Body of pancreas (tissue), 4 donors: ENCODE results near the gene HCLS1. TPM values are rescaled to one million over a fixed set of nuclear protein-coding genes. Genes with fewer than 3 reads are reported as not detected.
"Not testable (repeated sequence)": the region's sequence is repeated elsewhere in the genome, so short reads cannot be mapped to it uniquely, and the experiment has no call there.

Source experiments
- ATAC-seq: fragments of 150-250 bp; one replicate; pipeline ENCODE4 v1.9.1; 2016
- DNase-seq, 4 donors: peaks; one replicate each; pipeline ENCODE4 v3.0.0-alpha.2; 2019
- H3K27ac ChIP-seq, 4 donors: fragments of 200-600 bp; sonication (generic); 1 replicate in 3 of 4; 2 replicates in 1 of 4; pipeline versions ENCODE4 v1.5.1 to v1.6.1; 2016 to 2019; ENCODE audit warnings: mild to moderate bottlenecking in 1 of 4, mixed read lengths in 1 of 4, moderate library complexity in 1 of 4
- H3K27me3 ChIP-seq, 2 donors: fragments of 200-600 bp; sonication (generic); one replicate each; pipeline ENCODE4 v1.6.0; 2016; ENCODE audit warnings: mild to moderate bottlenecking in 1 of 2
- H3K36me3 ChIP-seq, 2 donors: fragments of 200-600 bp; sonication (generic); replicated peaks in 1 of 2; 2 replicates each; pipeline ENCODE4 v1.5.1; 2016; ENCODE audit warnings: low read depth in 2 of 2; ENCODE audit not compliant: insufficient read depth in 1 of 2
- H3K4me1 ChIP-seq: fragments of 200-600 bp; sonication (generic); one replicate; pipeline ENCODE4 v1.6.0; 2016
- H3K4me3 ChIP-seq, 2 donors: fragments of 200-600 bp; sonication (generic); 1 replicate in 1 of 2; 2 replicates in 1 of 2; pipeline ENCODE4 v1.5.1; 2016 to 2019
- H3K9me3 ChIP-seq, 3 donors: fragments of 200-600 bp; sonication (generic); 1 replicate in 2 of 3; 2 replicates in 1 of 3; pipeline ENCODE4 v1.5.1; 2016
- POLR2A ChIP-seq, 3 donors: fragments of 450-650 bp; IDR thresholded peaks; one replicate each; pipeline ENCODE4 v1.6.1; 2016; ENCODE audit warnings: antibody characterized with exemption in 3 of 3, mild to moderate bottlenecking in 2 of 3
- WGBS, 2 donors: methylation state at CpG; one replicate each; pipeline ENCODE4 v1.1.5; 2017; 5-methylcytosine and 5-hydroxymethylcytosine counted together
- intact Hi-C: fragments of 100-400 bp; cut with DNase I; formaldehyde crosslinking; loops from one replicate; pipeline ENCODE4 v1.15.1; 2023
- total RNA-seq, 2 donors: library from RNA; depleted of rRNA; stranded (reverse); fragments of >200 nt; gene quantifications; one replicate each; pipeline ENCODE4 v1.1.0, GENCODE V29; 2016
- TF ChIP-seq, protein P1 (sequence below), 7 experiments: fragments of 450-650 bp in 4 of 7; fragments of 200-600 bp in 3 of 7; sonication (generic) in 3 of 7; IDR thresholded peaks; one replicate each; pipeline ENCODE4 v1.5.1; 2016 to 2019; ENCODE audit warnings: antibody characterized with exemption in 7 of 7

The HCLS1 gene
- total RNA-seq, 2 donors from 2014 or later = 12.2 to 17.1 TPM

DNA sequence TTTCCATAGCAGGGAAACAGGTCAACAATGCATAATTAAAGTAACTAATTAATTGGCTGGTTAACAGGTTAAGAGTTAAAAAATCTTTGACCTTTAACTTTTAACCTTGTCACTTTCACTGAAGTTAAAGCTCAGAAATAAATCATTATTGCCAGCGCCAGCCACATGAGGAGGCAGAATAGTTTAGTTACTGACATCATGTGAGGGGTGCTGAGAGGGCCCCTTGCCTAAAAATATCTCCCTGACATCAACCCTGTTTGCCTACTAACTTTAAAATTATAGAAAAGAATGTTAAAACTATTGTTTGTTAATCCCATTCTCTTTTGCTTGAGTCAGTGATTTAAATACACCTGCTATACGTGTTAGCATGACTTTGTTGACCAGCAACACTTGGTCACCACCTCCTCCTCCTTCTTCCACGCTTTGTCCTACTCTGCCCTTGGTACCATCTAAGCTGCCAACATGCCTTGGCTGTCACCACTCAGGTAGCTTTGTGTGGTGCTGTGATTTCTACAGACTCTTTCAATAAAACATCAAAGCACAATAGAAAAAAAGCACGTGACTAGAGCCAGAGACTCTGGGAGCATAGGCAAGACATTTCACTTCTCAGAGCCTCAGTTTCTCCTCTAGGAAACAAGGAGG is 64.8 kb downstream of the HCLS1 start:
- intact Hi-C loops = no loop called here
- Histone ChIP-seq H3K4me1 (peaks cover under 1% of the 10 kb centered on the region), H3K4me3 (no peak overlapping the region), H3K36me3 (no peaks in the 10 kb centered on the region), H3K9me3 (no peaks in the 10 kb centered on the region), H3K27me3 (no peaks in the 10 kb centered on the region), H3K27ac (no peak overlapping the region)
- no peak for DNase-seq
- 78 to 87% methylated on average over 4 of the region's 4 CpGs for WGBS, 2 donors
- no peak for TF ChIP-seq POLR2A (IDR thresholded peaks at IDR 0.05)
- TF ChIP-seq, protein P1, sequence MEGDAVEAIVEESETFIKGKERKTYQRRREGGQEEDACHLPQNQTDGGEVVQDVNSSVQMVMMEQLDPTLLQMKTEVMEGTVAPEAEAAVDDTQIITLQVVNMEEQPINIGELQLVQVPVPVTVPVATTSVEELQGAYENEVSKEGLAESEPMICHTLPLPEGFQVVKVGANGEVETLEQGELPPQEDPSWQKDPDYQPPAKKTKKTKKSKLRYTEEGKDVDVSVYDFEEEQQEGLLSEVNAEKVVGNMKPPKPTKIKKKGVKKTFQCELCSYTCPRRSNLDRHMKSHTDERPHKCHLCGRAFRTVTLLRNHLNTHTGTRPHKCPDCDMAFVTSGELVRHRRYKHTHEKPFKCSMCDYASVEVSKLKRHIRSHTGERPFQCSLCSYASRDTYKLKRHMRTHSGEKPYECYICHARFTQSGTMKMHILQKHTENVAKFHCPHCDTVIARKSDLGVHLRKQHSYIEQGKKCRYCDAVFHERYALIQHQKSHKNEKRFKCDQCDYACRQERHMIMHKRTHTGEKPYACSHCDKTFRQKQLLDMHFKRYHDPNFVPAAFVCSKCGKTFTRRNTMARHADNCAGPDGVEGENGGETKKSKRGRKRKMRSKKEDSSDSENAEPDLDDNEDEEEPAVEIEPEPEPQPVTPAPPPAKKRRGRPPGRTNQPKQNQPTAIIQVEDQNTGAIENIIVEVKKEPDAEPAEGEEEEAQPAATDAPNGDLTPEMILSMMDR (IDR thresholded peaks at IDR 0.05) = no peak
- no peak for ATAC-seq

DNA sequence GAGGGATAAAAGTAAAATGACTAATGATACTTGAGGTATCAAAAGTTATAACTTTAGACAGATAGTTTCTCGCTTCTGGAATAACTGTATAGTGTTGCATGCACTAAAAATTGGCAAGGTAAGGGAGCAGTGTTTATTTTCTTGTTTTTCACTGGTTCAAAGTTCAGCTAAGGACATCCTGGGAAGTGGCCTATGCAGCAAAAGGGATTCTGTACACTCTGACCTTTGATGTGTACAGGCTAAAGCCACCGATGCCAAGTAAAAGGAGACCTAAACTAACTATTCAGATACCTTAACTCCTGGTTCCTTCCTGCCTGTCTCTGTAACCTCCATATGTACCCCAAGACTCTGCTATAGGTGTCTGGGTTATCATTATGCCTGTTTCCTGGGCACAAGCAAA is 65.9 kb downstream of the HCLS1 start:
- ATAC-seq (no peak), DNase-seq (no peak)
- 52 to 58% methylated on average over 2 of the region's 2 CpGs for WGBS, 2 donors
- Histone ChIP-seq H3K27ac (no peak overlapping the region), H3K4me3 (no peak overlapping the region), H3K36me3 (no peaks in the 10 kb centered on the region), H3K4me1 (no peaks in the 10 kb centered on the region), H3K9me3 (no peaks in the 10 kb centered on the region), H3K27me3 (no peaks in the 10 kb centered on the region)
- TF ChIP-seq POLR2A (IDR thresholded peaks at IDR 0.05) = no peak
- TF ChIP-seq, protein P1 (IDR thresholded peaks at IDR 0.05) = no peak
- intact Hi-C loops = no loop called here

GRCh38 chr3:121593806-121594205 is 66.9 kb downstream of the HCLS1 start:
- H3K36me3 ChIP-seq, intact Hi-C loops, H3K9me3 ChIP-seq, DNase-seq, H3K27ac ChIP-seq, H3K4me3 ChIP-seq, H3K27me3 ChIP-seq, H3K4me1 ChIP-seq, ATAC-seq: not testable (repeated sequence)
- whole genome bisulfite sequencing, 2 donors = 94 to 97% methylated on average over 4 of the region's 4 CpGs

DNA sequence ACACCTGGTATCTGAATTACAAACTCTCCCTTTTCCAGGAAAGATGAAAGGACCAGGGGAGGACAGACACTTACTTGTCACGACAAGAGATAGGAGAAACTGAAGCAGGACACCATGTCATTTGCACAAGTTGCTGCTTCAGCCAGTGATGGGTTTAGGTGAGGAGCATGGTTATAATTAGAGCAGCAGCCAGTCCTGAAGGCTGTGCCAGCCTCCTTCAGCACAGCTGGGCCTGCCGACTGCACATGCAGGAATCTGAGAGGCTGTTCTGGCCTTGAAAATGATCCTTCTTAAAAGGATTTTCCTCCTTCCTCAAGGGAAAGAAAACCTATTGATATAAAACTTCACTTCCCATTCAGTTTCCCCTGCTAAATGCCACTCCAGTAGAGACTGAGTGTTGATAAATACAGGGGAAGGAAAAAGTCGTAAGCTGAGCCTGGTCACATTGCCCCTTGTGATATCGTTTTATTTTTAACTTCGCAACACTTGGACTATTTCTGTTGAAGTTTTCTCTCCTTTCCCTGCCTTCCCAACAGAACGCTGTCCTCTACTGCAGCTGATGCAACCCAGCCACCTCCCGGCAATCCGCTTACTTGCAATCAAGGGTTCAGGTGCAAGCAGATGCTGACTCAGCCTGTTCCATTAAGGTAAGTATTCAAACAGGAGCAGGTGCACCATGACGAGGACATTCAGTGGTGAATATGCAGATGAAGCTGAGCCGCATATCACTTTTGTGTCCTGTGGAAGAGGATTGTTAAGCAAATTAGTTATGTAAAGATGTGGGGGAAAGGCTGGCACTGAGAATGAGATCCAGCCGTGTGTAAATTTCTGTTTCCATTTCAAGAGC is 67.6 kb downstream of the HCLS1 start, which contains the start of gene FBXO40:
Gene FBXO40, plus strand, starts transcription at position 524 of the 847 bp plus-strand sequence. CDS start 27,197 bp downstream, outside the sequence.
- intact Hi-C loops = no loop called here
- Histone ChIP-seq H3K27ac (no peak within 1 kb of the TSS), H3K27me3 (no peaks in the 10 kb centered on the region), H3K9me3 (no peaks in the 10 kb centered on the region), H3K4me1 (no peaks in the 10 kb centered on the region), H3K4me3 (no peak within 1 kb of the TSS), H3K36me3 (no peaks in the 10 kb centered on the region)
- WGBS, 2 donors = 33 to 34% methylated on average over 11 of the region's 11 CpGs
- TF ChIP-seq, protein P1 (IDR thresholded peaks at IDR 0.05) = no peak
- no peak for TF ChIP-seq POLR2A (IDR thresholded peaks at IDR 0.05)
- peak; percentile 18 to 53 (median 35) for DNase-seq
- ATAC-seq = peak; percentile 60

DNA sequence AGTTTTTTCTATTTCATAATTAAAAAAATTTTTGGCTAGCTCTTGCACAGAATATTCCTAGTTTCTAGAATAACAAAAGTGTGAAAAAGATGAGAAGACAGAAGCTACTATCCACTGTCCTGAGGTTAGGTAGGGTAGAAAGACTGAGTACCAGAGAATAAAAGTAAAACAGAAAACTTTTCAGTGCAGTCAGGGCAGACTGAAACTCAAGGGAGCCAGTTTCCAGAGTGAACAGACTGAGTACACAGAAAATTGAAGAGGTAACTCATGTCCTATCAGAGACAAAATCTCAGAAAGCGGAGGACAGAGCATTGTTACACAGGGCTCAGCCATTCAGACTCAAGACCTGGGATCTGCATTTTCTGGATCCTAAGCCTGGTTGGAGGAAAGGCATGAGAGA is 76.3 kb downstream of the HCLS1 start:
- Histone ChIP-seq H3K4me3 (no peak overlapping the region), H3K4me1 (no peaks in the 10 kb centered on the region), H3K9me3 (no peaks in the 10 kb centered on the region), H3K27me3 (no peaks in the 10 kb centered on the region), H3K36me3 (no peaks in the 10 kb centered on the region), H3K27ac (no peak overlapping the region)
- intact Hi-C loops = no loop called here
- 80 to 86% methylated on average over 1 of the region's 1 CpG for WGBS, 2 donors
- ATAC-seq (no peak), DNase-seq (no peak)
- no peak for TF ChIP-seq POLR2A (IDR thresholded peaks at IDR 0.05)
- TF ChIP-seq, protein P1 (IDR thresholded peaks at IDR 0.05) = no peak
